Measurements from ENCODE around the gene UGT2A2. TPM values are rescaled to one million over a fixed set of nuclear protein-coding genes. Genes with fewer than 3 reads are reported as not detected.

UGT2A2 gene
- polyA plus RNA-seq, 1 of the 3 experiments (the other 2 are of a cell fraction): not detected

- no peaks in the 10 kb centered on the region for H3K27me3 ChIP-seq (ENCODE audit: insufficient read depth)
- DNase-seq: no peak
- no peak overlapping the region for H3K9ac ChIP-seq
- no peak overlapping the region for H3K27ac ChIP-seq (ENCODE audit: low read depth in 2 of 2, low read length in 1 of 2)
- no peaks in the 10 kb centered on the region for H3K79me2 ChIP-seq (ENCODE audit: insufficient read depth)
- no peaks in the 10 kb centered on the region for H4K20me1 ChIP-seq (ENCODE audit: insufficient read depth)
- H3K4me3 ChIP-seq (ENCODE audit: low read depth in 2 of 2, low read length in 1 of 2): no peak overlapping the region
- no peaks in the 10 kb centered on the region for H3K9me2 ChIP-seq
- H3K4me2 ChIP-seq: no peak overlapping the region
- ChIA-PET POLR2A (no interaction called here), CTCF (interaction anchor here (0.6 kb wide), 1 partner anchor 94 kb away, joined by 3 read pairs; no protein-coding TSS in a partner anchor)
- H2AFZ ChIP-seq (ENCODE audit: low read depth): no peak overlapping the region
- no peak for TF ChIP-seq MEF2A (IDR thresholded peaks at IDR 0.05; ENCODE audit: borderline replicate concordance, low read depth)
- no peak for TF ChIP-seq USF2 (IDR thresholded peaks at IDR 0.05; ENCODE audit: borderline replicate concordance, low read depth, low read length)
- TF ChIP-seq SMC3 (IDR thresholded peaks at IDR 0.05; ENCODE audit: low read depth, low read length): no peak
- no peak for TF ChIP-seq TAF1 (IDR thresholded peaks at IDR 0.05; ENCODE audit: borderline replicate concordance, low read depth, low read length)
- TF ChIP-seq RFX5 (IDR thresholded peaks at IDR 0.05; ENCODE audit: low read length): no peak
- no peak for TF ChIP-seq MXI1 (IDR thresholded peaks at IDR 0.05; ENCODE audit: low read depth, low read length)
- TF ChIP-seq TEAD4 (IDR thresholded peaks at IDR 0.05; ENCODE audit: borderline replicate concordance, insufficient read depth): no peak
- TF ChIP-seq POLR2AphosphoS5 (IDR thresholded peaks at IDR 0.05; ENCODE audit: low read depth, low read length): no peak
- TF ChIP-seq FOXM1 (IDR thresholded peaks at IDR 0.05; ENCODE audit: low read depth): no peak
- TF ChIP-seq RXRA (IDR thresholded peaks at IDR 0.05; ENCODE audit: borderline replicate concordance, low read depth): no peak
- no peak for TF ChIP-seq REST (IDR thresholded peaks at IDR 0.05; ENCODE audit: low read depth, low read length)
- no peak for TF ChIP-seq YY1 (IDR thresholded peaks at IDR 0.05; ENCODE audit: low read depth)
- TF ChIP-seq PBX3 (IDR thresholded peaks at IDR 0.05): no peak
- TF ChIP-seq USF1 (IDR thresholded peaks at IDR 0.05; ENCODE audit: borderline replicate concordance, low read depth): no peak
- TF ChIP-seq SIN3A (IDR thresholded peaks at IDR 0.05; ENCODE audit: borderline replicate concordance, low read depth, low read length): no peak
- no peaks in the 10 kb centered on the region for H3K36me3 ChIP-seq (replicated peaks in 1 of 2; ENCODE audit: control insufficient read depth in 1 of 2, insufficient read depth in 2 of 2, low read length in 1 of 2)
- no peaks in the 10 kb centered on the region for H3K9me3 ChIP-seq
- no peaks in the 10 kb centered on the region for H3F3A ChIP-seq (replicated peaks; ENCODE audit: insufficient read depth)
- 26% methylated on average over 3 of the region's 3 CpGs for WGBS (ENCODE audit: low lambda C conversion rate)
- H3K4me1 ChIP-seq (ENCODE audit: control insufficient read depth in 1 of 2, insufficient read depth in 2 of 2, low read depth in 1 of 2, low read length in 1 of 2): peaks cover 0 to 9% of the 10 kb centered on the region in 2 experiments; a peak in 2 of 4 replicates
These were observed 11.4 kb upstream of the UGT2A2 start for GRCh38 chr4:69650872-69651271.
